ENCODE measurements around the gene FBXO15. TPM values are rescaled to one million over a fixed set of nuclear protein-coding genes. Genes with fewer than 3 reads are reported as not detected.

The FBXO15 gene
- total and polyA plus RNA-seq, 2 of the 13 experiments (the other 11 are each of a cell fraction or from before 2014, with no cell fraction given) = 0.09 to 0.12 TPM

GRCh38 chr18:74141667-74142066 is 6.0 kb downstream of the FBXO15 start:
- intact Hi-C loops (cut with micrococcal nuclease; ENCODE audit: unreplicated experiment) = no loop called here
- Histone ChIP-seq H4K20me1 (ENCODE audit: insufficient read depth, low read length) (no peaks in the 10 kb centered on the region), H3K79me2 (ENCODE audit: insufficient read depth, low read length) (no peaks in the 10 kb centered on the region), H3K9me3 (ENCODE audit: low read length) (no peaks in the 10 kb centered on the region), H3K4me1 (ENCODE audit: insufficient read depth, low read length) (no peaks in the 10 kb centered on the region), H3K27me3 (ENCODE audit: control insufficient read depth in 1 of 2, insufficient read depth in 2 of 2, low read length in 2 of 2) (peaks cover 4 to 30% of the 10 kb centered on the region in 2 experiments; a peak in 4 of 5 replicates), H2AFZ (ENCODE audit: low read length) (no peak overlapping the region), H3K36me3 (replicated peaks in 1 of 2; ENCODE audit: control insufficient read depth in 1 of 2, insufficient read depth in 2 of 2, low read length in 2 of 2) (no peaks in the 10 kb centered on the region), H3K27ac (ENCODE audit: extremely low read length, insufficient read depth, low read length) (no peak overlapping the region), H3K4me3 (replicated peaks in 1 of 3; ENCODE audit: insufficient read depth in 1 of 3, low read depth in 2 of 3, low read length in 3 of 3) (no peak overlapping the region), H3K4me2 (ENCODE audit: low read depth, low read length) (no peak overlapping the region), H3K9ac (ENCODE audit: insufficient read depth, low read depth, low read length) (no peak overlapping the region)
- ChIA-PET CTCF (ENCODE audit: low intra/inter-chr PET ratio, low total read pairs) (no interaction called here), POLR2A (no interaction called here)
- WGBS (ENCODE audit: low lambda C conversion rate) = no CpG with 5 or more reads among the region's 2 CpGs
- in situ Hi-C loops (cut with HindIII; ENCODE audit: extremely low pct_ligation_motif_present, low pct_unique_long_range_greater_than_20kb) = no loop called here
- ATAC-seq = no peak
- DNase-seq (ENCODE audit: low spot score) = no peak
- no peak for FAIRE-seq
- BruUV-seq (replicated peaks) = no TSS peak
- TF ChIP-seq GLI4 (CRISPR knock-in tag; IDR thresholded peaks at IDR 0.05; ENCODE audit: borderline replicate concordance) (no peak), TFE3 (CRISPR knock-in tag; IDR thresholded peaks at IDR 0.05) (no peak), BCL6 (CRISPR knock-in tag; IDR thresholded peaks at IDR 0.05) (no peak), CREBL2 (CRISPR knock-in tag; IDR thresholded peaks at IDR 0.05; ENCODE audit: borderline replicate concordance) (no peak), ZFY (CRISPR knock-in tag; IDR thresholded peaks at IDR 0.05) (no peak), NFAT5 (CRISPR knock-in tag; IDR thresholded peaks at IDR 0.05) (no peak), ZBTB20 (CRISPR knock-in tag; IDR thresholded peaks at IDR 0.05; ENCODE audit: borderline replicate concordance, low read depth) (no peak), GABPA (IDR thresholded peaks at IDR 0.05; ENCODE audit: low read depth, low read length) (no peak), GABPA (CRISPR knock-in tag; IDR thresholded peaks at IDR 0.05; ENCODE audit: low read depth) (no peak), TOPORS (CRISPR knock-in tag; IDR thresholded peaks at IDR 0.05) (no peak), TRAFD1 (CRISPR knock-in tag; IDR thresholded peaks at IDR 0.05; ENCODE audit: borderline replicate concordance) (no peak), STAT5B (CRISPR knock-in tag; IDR thresholded peaks at IDR 0.05) (no peak), HOXA3 (CRISPR knock-in tag; IDR thresholded peaks at IDR 0.05) (no peak), MEIS1 (CRISPR knock-in tag; IDR thresholded peaks at IDR 0.05; ENCODE audit: borderline replicate concordance) (no peak)
